ENCODE data around the gene TBC1D19. TPM values are rescaled to one million over a fixed set of nuclear protein-coding genes. Genes with fewer than 3 reads are reported as not detected.
"Not testable (repeated sequence)": the region's sequence is repeated elsewhere in the genome, so short reads cannot be mapped to it uniquely, and the experiment has no call there.

The TBC1D19 gene, protein sequence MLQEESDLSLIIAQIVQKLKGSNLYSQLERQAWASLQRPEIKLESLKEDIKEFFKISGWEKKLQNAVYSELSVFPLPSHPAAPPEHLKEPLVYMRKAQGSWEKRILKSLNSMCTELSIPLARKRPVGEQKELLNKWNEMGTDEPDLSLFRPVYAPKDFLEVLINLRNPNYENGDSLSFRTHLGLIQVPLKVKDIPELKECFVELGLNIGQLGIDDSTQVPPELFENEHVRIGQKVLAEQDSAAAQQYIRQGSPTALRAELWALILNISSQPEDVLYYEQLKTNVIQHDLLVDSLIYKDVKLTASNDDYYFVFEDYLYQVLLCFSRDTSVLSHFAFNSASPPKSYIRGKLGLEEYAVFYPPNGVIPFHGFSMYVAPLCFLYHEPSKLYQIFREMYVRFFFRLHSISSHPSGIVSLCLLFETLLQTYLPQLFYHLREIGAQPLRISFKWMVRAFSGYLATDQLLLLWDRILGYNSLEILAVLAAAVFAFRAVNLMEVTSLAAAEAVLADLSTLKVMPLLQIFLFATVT
- total RNA-seq: 29.8 TPM

DNA sequence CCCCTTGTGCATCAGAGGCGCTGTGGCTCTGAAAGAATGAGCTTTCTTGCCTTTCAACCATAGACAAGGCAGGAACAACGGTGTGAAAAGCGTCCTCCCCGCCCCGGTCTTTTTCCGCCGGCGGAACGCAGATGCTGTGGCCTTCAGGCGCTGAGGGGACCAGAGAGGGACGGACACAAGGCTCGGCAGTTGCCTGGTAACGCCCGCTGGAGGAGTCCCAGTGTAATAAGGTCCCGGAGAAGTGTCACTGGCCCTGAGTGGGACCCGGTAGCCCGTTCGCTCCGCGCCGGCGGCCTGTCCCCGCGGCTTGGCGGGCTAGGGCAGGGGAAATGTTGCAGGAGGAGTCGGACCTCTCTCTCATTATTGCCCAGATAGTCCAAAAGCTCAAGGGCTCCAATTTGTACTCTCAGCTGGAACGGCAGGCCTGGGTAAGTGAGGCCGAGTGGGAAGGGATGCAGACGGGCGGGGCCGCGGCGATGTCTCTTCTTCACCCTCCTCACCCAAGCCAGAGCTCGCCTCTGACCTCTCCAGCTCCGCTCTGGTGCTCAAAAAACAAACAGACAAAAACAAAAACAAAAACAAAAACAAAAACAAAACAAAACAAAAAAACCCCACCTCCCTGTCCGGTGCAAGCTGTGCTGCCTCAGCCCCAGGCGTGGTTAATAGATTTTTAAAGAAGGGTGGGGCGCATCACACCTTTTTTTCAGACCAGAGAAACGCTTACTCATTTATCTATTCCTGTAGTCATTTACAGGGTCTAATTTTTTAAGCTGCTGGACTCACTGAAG, at the start of gene TBC1D19:
TBC1D19 (plus strand) TSS at position 220 of the 788 bp plus-strand sequence; CDS start at position 330, 110 bp downstream.
- peak; percentile 85 for DNase-seq

- DNase-seq: no peak
These were observed 40.9 kb upstream of the TBC1D19 start for GRCh38 chr4:26542991-26543390.

DNA sequence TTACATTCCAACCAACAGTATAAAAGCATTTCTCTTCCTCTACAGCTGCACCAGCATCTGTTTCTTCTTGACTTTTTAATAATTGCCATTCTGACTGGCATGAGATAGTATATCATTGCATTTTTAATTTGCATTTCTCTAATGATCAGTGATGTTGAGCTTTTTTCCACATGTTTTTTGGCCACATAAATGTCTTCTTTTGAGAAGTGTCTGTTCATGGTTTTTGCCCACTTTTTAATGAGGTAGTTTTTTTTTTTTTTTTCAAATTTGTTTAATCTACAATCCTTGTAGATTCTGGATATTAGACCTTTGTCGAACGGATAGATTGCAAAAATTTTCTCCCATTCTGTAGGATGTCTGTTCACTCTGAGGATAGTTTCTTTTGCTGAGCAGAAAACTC, 39.5 kb upstream of the TBC1D19 start:
- no peak for DNase-seq

DNA sequence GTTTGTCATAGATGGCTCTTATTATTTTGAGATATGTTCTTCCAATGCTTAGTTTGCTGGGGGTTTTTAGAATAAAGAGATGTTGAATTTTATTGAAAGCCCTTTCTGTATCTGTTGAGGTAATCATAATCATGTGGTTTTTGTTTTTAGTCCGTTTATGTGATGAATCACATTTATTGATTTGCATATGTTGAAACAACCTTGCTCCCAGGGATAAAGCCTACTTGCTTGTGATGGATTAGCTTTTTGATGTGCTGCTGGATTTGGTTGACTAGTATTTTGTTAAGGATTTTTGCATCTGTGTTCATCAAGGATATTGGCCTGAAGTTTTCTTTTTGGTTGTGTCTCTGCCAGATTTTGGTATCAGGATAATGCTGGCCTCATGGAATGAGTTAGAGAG, 35.5 kb upstream of the TBC1D19 start:
- not testable (repeated sequence) for DNase-seq

- DNase-seq: no peak
These were observed 26.7 kb upstream of the TBC1D19 start for GRCh38 chr4:26557164-26557563.

DNA sequence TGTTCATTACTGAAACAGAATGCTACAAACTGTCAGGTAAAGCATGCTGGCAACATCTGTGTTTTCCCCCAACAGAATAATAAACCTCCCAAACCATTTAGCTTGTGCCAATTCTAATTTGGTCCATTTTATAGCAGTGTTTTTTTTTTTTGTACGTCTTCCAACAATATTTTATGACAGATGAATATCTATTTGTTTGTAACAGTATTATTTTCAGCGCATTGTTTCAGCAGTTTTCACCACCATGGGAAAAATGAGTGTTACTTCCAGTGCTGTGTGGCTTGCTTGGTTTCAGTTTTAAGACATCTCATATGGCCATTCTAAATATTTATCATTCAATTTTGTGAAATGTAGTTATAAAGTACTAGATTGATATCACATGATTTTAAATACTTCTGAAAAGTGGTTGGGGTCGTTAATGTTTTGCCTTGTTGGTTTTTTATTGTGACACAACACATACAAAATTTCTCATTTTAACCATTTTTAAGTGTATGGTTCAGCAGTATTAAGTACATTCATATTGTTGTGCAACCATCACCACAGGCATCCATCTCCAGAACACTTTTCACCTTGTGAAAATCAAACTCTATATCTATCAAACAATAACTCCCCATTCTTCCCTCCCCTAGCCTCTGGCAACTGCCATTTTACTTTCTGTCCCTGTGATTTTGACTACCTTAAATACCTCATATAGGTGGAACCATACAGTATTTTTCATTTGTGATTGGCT, 25.6 kb upstream of the TBC1D19 start:
- DNase-seq: no peak

- no peak for DNase-seq
These were observed 17.8 kb upstream of the TBC1D19 start for GRCh38 chr4:26566133-26566532.

DNA sequence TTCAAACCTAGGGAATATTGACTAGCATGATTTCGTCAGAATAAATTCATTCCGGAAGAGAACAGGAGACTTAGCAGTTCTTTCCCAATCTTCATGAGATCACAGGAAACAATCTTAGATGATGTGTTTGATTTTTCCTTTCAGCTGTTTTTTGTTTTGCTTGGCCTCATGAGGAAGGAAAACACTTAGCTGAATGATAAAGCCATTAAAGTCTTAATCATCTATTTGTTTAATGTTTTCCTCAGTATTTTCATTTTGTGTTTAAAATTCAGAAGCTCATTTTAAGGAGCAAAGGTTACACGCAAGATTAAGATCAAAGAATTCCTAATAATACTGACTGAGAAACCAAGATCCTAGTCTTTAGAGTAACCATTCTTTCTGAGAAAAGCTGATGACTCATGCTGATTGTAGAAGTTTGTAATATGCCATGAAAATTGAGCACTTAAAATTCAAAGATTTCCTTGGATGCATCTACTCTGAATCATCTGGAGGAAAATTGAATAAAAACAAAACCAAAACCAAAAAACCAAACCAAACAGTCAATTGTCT, 15.4 kb upstream of the TBC1D19 start:
- DNase-seq: no peak

DNA sequence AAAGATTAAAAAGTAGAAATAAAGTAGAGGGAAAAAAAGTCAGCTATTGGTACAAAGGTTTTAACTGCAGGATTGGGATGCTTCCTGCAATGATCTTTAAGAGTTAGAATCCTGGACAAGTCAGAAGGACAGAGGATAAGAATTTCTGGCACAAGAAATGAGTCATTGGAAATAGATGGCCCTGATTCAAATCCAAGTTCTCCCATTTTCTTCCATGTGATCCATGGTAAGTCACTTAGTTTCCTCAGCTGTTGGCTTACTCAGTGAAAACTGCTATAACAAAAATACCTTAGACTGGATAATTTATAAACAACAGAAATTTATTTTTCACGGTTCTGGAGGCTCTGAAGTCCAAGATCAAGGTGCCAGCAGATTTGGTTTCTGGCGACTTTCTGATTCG, 13.3 kb upstream of the TBC1D19 start:
- DNase-seq: no peak

DNA sequence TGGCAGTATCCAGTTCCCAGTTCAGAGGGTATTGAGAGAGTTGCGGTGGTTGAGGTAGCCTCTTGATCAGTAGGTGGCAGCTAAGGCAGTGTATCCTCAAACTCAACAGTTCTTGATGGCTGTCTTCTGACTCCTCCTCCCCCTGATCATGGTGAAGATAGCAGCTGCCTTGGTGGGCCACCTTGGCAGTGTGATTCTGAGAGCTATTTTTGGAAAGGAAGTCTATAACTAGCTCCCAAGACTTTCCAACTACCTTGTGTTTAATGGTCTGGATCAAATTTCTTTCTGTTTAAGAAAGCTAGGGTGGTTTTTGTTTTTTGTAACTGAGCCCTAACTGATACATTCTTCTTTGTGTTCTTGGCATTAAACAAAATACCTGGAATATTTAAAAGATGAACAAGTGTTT, 10.5 kb upstream of the TBC1D19 start:
- DNase-seq: no peak

DNA sequence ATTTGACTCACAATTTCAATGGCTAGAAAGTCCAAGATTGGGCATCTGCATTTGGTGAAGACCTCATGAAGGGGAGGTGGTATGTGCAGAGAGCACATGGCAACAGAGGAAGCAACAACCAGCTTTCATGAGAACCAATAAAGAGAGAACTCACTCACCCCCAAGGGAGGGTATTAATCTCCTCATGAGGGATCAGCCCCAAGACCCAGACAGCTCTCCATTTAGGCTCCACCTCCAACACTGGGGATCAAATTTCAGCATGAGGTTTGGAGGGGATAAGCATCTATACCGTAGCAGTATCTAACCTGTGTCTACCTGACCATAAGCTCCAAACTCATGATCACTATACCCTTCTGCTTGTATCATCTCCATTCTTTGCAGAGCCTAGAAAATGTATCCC, 9.3 kb upstream of the TBC1D19 start:
- DNase-seq: no peak

GRCh38 chr4:26576231-26576739, 7.6 kb upstream of the TBC1D19 start:
- DNase-seq: peak; percentile 66

- DNase-seq: no peak
These were observed 6.8 kb upstream of the TBC1D19 start for GRCh38 chr4:26577066-26577465.

GRCh38 chr4:26579169-26579568, 4.7 kb upstream of the TBC1D19 start:
- DNase-seq: no peak

DNA sequence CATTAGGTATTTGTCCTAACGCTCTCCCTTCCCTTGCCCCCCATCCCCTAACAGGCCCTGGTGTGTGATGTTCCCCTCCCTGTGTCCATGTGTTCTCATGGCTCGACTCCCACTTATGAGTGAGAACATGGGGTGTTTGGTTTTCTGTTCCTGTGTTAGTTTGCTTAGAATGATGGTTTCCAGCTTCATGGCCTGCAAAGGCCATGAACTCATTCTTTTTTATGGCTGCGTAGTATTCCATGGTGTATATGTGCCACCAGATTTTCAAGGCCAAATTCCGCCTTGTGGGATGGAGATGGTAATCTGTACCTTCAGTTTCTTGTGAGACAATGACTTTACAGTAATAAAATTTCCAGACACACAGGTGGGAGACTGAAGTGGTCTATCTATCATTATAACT, 2.5 kb upstream of the TBC1D19 start:
- not testable (repeated sequence) for DNase-seq

- DNase-seq: no peak
These were observed 383 bp upstream of the TBC1D19 start for GRCh38 chr4:26583538-26583864.

GRCh38 chr4:26584725-26585124, 841 bp downstream of the TBC1D19 start:
- no peak for DNase-seq

GRCh38 chr4:26589705-26590104, 5.8 kb downstream of the TBC1D19 start:
- DNase-seq: no peak

DNA sequence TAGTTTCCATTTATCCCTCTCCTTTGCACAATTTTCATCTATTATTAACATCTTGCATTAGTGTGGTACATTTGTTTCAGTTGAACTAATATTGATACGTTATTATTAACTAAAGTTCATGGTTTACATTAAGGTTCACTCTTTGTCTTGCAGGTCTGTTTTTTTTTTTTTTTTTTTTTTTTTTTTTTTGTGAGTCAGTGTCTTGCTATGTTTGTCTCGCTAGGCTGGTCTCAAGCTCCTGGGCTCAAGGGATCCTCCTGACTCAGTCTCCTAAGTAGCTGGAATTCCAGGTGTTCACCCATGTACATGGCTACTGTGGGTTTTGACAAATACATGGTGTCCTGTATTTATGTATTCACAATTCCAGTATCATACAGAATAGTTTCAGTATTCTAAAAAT, 6.8 kb downstream of the TBC1D19 start:
- DNase-seq: no peak

- DNase-seq: not testable (repeated sequence)
These were observed 9.7 kb downstream of the TBC1D19 start for GRCh38 chr4:26593557-26593956.

GRCh38 chr4:26594371-26594770, 10.5 kb downstream of the TBC1D19 start:
- no peak for DNase-seq

- no peak for DNase-seq
These were observed 10.9 kb downstream of the TBC1D19 start for GRCh38 chr4:26594778-26595177.
